ENCODE measurements around the gene VAPB. TPM values are rescaled to one million over a fixed set of nuclear protein-coding genes. Genes with fewer than 3 reads are reported as not detected.

Gene VAPB
- total RNA-seq, 2 donors from 2014 or later: 57.4 to 63.5 TPM

DNA sequence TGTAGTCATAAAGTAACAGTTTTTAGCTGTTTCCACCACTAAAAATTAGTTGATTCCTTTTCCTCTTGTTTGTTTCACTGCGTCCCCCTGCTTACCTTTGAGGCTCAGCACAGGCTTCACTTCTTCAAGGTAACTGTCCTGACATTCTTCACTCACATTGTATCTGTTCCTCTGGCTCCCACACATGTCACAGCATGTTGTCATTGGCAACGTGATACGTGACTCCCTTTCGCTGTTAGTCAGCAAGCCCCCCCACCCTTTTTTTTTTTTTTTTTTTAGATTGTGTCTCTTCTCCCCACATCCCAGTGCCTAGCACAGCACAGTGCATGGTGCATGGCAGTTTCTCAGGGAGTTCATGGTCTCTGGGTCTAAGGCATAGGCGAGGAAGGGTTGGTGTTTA lies 13.3 kb downstream of the VAPB start:
- H3K27me3 ChIP-seq: no peaks in the 10 kb centered on the region
- intact Hi-C loops (cut with DNase I): no loop called here
- TF ChIP-seq CTCF (IDR thresholded peaks at IDR 0.05): no peak
- DNase-seq: no peak
- no peaks in the 10 kb centered on the region for H3K4me1 ChIP-seq
- no peak overlapping the region for H3K27ac ChIP-seq
- H3K9ac ChIP-seq (ENCODE audit: low read depth in 2 of 2, low read length in 2 of 2): no peak overlapping the region
- H3K9me3 ChIP-seq: no peaks in the 10 kb centered on the region
- no peaks in the 10 kb centered on the region for H3K36me3 ChIP-seq
- no peak overlapping the region for H3K4me3 ChIP-seq

- no peak overlapping the region for H3K4me3 ChIP-seq
- no peak overlapping the region for H3K9ac ChIP-seq (ENCODE audit: low read depth in 2 of 2, low read length in 2 of 2)
- H3K27me3 ChIP-seq: no peaks in the 10 kb centered on the region
- intact Hi-C loops (cut with DNase I): no loop called here
- no peak overlapping the region for H3K27ac ChIP-seq
- no peaks in the 10 kb centered on the region for H3K9me3 ChIP-seq
- DNase-seq: no peak
- no peaks in the 10 kb centered on the region for H3K36me3 ChIP-seq
- TF ChIP-seq CTCF (IDR thresholded peaks at IDR 0.05): no peak
- H3K4me1 ChIP-seq: no peaks in the 10 kb centered on the region
Observed at GRCh38 chr20:58402827-58403226, 13.8 kb downstream of the VAPB start.

GRCh38 chr20:58403272-58403671 lies 14.2 kb downstream of the VAPB start:
- no peak for TF ChIP-seq CTCF (IDR thresholded peaks at IDR 0.05)
- H3K9ac ChIP-seq (ENCODE audit: low read depth in 2 of 2, low read length in 2 of 2): no peak overlapping the region
- intact Hi-C loops (cut with DNase I): no loop called here
- no peaks in the 10 kb centered on the region for H3K27me3 ChIP-seq
- H3K4me1 ChIP-seq: no peaks in the 10 kb centered on the region
- no peak for DNase-seq
- no peak overlapping the region for H3K4me3 ChIP-seq
- no peaks in the 10 kb centered on the region for H3K9me3 ChIP-seq
- no peaks in the 10 kb centered on the region for H3K36me3 ChIP-seq
- H3K27ac ChIP-seq: no peak overlapping the region

- DNase-seq: no peak
- no peaks in the 10 kb centered on the region for H3K27me3 ChIP-seq
- no peak for TF ChIP-seq CTCF (IDR thresholded peaks at IDR 0.05)
- no peaks in the 10 kb centered on the region for H3K9me3 ChIP-seq
- no peaks in the 10 kb centered on the region for H3K36me3 ChIP-seq
- no peak overlapping the region for H3K4me3 ChIP-seq
- no peaks in the 10 kb centered on the region for H3K4me1 ChIP-seq
- no peak overlapping the region for H3K9ac ChIP-seq (ENCODE audit: low read depth in 2 of 2, low read length in 2 of 2)
- intact Hi-C loops (cut with DNase I): no loop called here
- H3K27ac ChIP-seq: no peak overlapping the region
Observed at GRCh38 chr20:58405504-58406291, 16.7 kb downstream of the VAPB start.

- H3K27ac ChIP-seq: no peak overlapping the region
- no peak for DNase-seq
- TF ChIP-seq CTCF (IDR thresholded peaks at IDR 0.05): no peak
Observed at GRCh38 chr20:58406422-58407001, 17.5 kb downstream of the VAPB start.

More at GRCh38 chr20:58406422-58407001, 17.5 kb downstream of the VAPB start:
- no peak overlapping the region for H3K9ac ChIP-seq (ENCODE audit: low read depth in 2 of 2, low read length in 2 of 2)
- intact Hi-C loops (cut with DNase I): no loop called here
- no peaks in the 10 kb centered on the region for H3K36me3 ChIP-seq
- no peaks in the 10 kb centered on the region for H3K4me1 ChIP-seq
- no peaks in the 10 kb centered on the region for H3K27me3 ChIP-seq
- no peaks in the 10 kb centered on the region for H3K9me3 ChIP-seq
- H3K4me3 ChIP-seq: no peak overlapping the region
